Liver (tissue), 3 donors: ENCODE measurements around the gene TASOR2.

Experiments
- EGR1 ChIP-seq, 2 donors: IDR thresholded peaks; 2 replicates each; pipeline ENCODE4 v1.6.1; 2016 to 2018; ENCODE audit warnings: antibody characterized with exemption in 2 of 2, low read depth in 2 of 2
- FOXA1 ChIP-seq: IDR thresholded peaks from 2 replicates; pipeline ENCODE4 v1.6.1; 2016; ENCODE audit warnings: antibody characterized with exemption
- HNF4A ChIP-seq, 2 donors: conservative IDR thresholded peaks; 2 replicates each; pipeline ENCODE4 v1.6.1; 2016; ENCODE audit warnings: antibody characterized with exemption in 2 of 2, mild to moderate bottlenecking in 2 of 2
- MAX ChIP-seq: IDR thresholded peaks from 2 replicates; pipeline ENCODE4 v1.6.1; 2016; ENCODE audit warnings: antibody characterized with exemption
- RAD21 ChIP-seq, 2 donors: IDR thresholded peaks; 2 replicates each; pipeline ENCODE4 v1.6.1; 2016; ENCODE audit warnings: antibody characterized with exemption in 2 of 2, mild to moderate bottlenecking in 2 of 2
- RXRA ChIP-seq, 2 donors: IDR thresholded peaks; 2 replicates each; pipeline ENCODE4 v1.6.1; 2017 to 2018; ENCODE audit warnings: antibody characterized with exemption in 2 of 2, mild to moderate bottlenecking in 1 of 2
- TAF1 ChIP-seq: conservative IDR thresholded peaks from 2 replicates; pipeline ENCODE4 v1.6.1; 2016; ENCODE audit warnings: antibody characterized with exemption, mild to moderate bottlenecking
- ZBTB33 ChIP-seq: IDR thresholded peaks from 2 replicates; pipeline ENCODE4 v1.6.1; 2016; ENCODE audit warnings: antibody characterized with exemption
- TF ChIP-seq, protein P1 (sequence below): fragments of 150-350 bp; IDR thresholded peaks from 2 replicates; pipeline ENCODE4 v1.5.1; 2017; ENCODE audit warnings: improper control_type of control experiment, low read depth, low read length; ENCODE audit not compliant: missing input control
- TF ChIP-seq, protein P2 (sequence below): IDR thresholded peaks from 2 replicates; pipeline ENCODE4 v1.6.1; 2016; ENCODE audit warnings: antibody characterized with exemption, mild to moderate bottlenecking
- donor health status: healthy.
- donor health status: healthy.

DNA sequence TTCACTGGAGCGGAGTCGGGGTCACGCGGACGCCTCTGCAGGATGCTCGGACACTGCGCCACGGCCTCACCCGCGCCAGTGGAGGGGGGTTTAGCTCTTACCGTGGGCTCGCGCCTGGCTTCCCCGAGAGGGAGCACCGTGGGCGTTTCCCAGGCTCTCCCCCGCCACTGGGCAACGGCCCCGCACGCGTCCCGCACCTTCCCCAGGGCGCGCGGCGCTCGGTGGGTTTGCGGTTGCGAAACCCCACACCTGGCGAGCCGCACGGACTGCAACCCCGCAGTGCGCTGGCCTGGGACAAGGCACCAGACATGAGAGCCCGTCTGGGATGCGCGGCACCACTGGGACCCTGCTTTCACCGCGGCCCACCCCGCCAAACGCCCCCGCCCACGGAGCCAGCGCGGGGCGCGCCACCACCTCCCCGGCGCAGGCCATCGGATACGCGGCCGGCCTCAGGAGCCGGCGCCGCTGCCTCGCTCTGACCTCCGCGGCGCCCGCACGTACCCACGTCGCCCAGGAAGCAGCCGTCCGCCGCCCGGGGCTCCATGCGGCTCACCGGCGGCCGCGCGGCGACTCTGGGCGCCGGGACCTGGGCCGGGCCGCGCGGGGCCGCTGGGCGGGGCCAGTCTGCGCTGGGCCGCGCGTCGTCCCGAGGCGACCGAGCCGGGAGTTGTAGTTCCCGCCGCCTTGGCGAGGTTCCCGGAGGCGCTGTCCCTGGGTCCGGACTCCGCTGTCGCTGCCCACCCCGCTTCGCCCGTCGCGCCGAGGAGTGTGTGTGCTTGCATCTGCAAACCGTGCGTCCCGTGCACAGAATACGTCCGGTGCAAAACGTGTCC lies 18.4 kb upstream of the TASOR2 start, which contains the start of gene ASB13:
- TF ChIP-seq MAX: no peak
- TF ChIP-seq, protein P1, sequence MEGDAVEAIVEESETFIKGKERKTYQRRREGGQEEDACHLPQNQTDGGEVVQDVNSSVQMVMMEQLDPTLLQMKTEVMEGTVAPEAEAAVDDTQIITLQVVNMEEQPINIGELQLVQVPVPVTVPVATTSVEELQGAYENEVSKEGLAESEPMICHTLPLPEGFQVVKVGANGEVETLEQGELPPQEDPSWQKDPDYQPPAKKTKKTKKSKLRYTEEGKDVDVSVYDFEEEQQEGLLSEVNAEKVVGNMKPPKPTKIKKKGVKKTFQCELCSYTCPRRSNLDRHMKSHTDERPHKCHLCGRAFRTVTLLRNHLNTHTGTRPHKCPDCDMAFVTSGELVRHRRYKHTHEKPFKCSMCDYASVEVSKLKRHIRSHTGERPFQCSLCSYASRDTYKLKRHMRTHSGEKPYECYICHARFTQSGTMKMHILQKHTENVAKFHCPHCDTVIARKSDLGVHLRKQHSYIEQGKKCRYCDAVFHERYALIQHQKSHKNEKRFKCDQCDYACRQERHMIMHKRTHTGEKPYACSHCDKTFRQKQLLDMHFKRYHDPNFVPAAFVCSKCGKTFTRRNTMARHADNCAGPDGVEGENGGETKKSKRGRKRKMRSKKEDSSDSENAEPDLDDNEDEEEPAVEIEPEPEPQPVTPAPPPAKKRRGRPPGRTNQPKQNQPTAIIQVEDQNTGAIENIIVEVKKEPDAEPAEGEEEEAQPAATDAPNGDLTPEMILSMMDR: no peak
- TF ChIP-seq HNF4A (conservative IDR thresholded peaks at IDR 0.05): no peak
- no peak for TF ChIP-seq FOXA1
- TF ChIP-seq ZBTB33: no peak
- TF ChIP-seq TAF1: no peak
- TF ChIP-seq, protein P2, sequence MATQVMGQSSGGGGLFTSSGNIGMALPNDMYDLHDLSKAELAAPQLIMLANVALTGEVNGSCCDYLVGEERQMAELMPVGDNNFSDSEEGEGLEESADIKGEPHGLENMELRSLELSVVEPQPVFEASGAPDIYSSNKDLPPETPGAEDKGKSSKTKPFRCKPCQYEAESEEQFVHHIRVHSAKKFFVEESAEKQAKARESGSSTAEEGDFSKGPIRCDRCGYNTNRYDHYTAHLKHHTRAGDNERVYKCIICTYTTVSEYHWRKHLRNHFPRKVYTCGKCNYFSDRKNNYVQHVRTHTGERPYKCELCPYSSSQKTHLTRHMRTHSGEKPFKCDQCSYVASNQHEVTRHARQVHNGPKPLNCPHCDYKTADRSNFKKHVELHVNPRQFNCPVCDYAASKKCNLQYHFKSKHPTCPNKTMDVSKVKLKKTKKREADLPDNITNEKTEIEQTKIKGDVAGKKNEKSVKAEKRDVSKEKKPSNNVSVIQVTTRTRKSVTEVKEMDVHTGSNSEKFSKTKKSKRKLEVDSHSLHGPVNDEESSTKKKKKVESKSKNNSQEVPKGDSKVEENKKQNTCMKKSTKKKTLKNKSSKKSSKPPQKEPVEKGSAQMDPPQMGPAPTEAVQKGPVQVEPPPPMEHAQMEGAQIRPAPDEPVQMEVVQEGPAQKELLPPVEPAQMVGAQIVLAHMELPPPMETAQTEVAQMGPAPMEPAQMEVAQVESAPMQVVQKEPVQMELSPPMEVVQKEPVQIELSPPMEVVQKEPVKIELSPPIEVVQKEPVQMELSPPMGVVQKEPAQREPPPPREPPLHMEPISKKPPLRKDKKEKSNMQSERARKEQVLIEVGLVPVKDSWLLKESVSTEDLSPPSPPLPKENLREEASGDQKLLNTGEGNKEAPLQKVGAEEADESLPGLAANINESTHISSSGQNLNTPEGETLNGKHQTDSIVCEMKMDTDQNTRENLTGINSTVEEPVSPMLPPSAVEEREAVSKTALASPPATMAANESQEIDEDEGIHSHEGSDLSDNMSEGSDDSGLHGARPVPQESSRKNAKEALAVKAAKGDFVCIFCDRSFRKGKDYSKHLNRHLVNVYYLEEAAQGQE: no peak
- TF ChIP-seq RAD21 (IDR thresholded peaks at IDR 0.05): no peak
- TF ChIP-seq RXRA (IDR thresholded peaks at IDR 0.05): no peak
- TF ChIP-seq EGR1 (IDR thresholded peaks at IDR 0.05; ENCODE audit: low read depth in 2 of 2): no peak
